GM18517 (cell line): Measurements from ENCODE around the gene MAGI2.

Experiments
- ATAC-seq: cut with Tn5 transposase; IDR thresholded peaks from one replicate; pipeline ENCODE4 v1.9.1; 2021; ENCODE audit warnings: mild to moderate bottlenecking, moderate library complexity; ENCODE audit not compliant: unreplicated experiment

The MAGI2 gene

DNA sequence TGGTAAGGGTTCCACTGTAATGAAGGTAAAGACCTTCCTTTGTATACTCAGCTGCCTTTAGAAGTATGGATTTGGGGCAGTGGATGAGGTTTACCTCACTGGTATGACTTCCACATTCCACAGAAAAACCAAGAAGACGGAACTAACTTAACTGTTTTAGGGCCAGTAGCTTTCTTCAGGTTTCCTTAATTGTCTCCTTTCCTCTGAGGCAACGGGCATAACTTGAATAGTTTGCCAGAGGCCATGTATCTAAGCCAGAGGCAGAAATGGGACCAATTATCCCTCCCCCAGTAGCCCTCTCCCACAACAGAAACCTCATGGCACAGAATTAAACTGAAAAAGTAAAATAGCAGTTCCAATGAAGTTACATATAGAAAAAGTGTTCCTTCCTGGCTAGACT is 1373.2 kb downstream of the MAGI2 start:
- ATAC-seq, result no peak

DNA sequence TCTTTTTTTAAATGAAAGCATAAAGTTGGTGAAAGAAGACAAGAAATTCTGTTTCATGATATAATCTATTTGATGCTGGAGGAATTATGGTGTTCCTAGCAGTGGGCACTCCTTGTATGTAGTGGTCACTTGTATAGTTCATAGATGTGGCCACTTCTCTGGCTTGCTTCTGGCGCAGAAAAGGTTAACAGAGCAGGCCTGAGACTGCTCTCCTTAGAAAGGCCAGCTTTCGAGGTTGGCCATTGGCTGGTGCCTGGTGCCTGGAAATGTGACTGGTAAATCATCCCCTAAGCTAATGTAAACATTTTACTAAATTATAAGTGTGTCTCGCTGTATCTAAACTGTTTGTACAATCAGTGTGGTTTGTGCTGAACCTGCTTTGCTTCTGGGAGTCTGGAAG is 1378.8 kb downstream of the MAGI2 start:
- ATAC-seq, result no peak

DNA sequence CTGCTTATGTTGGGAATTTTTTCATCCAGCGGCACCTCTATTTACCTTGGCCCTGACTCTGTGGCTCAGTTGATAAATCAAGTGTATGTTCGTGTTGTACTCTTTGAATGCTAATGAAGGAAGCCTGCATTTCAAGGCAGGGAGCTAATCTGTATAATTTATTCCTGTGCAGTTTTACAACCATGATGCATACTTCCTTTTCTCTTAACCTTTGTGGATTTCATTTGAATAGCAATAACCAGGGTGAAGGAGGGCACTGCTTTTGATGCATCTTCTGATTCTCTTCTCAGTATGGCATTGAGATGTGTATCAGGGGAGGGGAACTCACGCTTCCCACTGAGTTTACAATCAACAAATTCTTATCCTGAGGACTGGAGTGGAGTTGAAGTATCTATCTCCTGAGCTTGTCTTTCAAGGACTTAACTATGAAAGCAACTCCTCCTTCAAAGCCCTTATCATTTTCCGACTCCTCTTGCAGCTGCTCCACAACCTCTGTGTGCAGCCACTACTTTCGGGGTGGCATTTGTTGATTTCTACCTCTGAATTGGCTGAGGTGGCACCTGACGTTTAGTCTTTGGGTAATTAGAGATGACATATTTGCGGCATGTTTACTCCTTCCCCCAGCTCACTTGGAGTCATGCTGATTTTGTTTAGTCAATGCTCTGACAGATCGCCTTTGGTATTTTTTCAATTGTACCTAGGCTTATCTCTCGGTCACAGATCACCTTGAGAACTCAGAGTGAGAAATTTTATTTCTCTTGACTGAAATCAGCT is 1379.7 kb downstream of the MAGI2 start:
- no peak for ATAC-seq

DNA sequence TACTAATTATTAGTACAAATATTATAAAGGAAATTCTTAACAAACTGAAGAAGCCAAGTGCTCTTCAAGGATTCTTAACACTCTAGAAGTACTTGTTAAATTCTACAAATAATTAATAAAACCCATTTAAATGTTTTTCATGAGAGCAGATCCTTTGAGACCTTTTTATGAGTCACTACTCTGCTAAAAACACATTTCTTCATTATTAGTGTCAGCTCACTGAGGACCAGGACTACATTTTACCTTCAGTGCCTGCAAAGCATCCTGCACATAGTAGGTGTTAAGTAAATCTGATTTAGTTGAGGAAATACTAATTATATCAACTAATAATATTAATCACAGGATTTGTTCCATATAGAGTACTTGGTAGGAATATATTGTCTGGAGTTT is 1381.3 kb downstream of the MAGI2 start:
- ATAC-seq, result no peak

DNA sequence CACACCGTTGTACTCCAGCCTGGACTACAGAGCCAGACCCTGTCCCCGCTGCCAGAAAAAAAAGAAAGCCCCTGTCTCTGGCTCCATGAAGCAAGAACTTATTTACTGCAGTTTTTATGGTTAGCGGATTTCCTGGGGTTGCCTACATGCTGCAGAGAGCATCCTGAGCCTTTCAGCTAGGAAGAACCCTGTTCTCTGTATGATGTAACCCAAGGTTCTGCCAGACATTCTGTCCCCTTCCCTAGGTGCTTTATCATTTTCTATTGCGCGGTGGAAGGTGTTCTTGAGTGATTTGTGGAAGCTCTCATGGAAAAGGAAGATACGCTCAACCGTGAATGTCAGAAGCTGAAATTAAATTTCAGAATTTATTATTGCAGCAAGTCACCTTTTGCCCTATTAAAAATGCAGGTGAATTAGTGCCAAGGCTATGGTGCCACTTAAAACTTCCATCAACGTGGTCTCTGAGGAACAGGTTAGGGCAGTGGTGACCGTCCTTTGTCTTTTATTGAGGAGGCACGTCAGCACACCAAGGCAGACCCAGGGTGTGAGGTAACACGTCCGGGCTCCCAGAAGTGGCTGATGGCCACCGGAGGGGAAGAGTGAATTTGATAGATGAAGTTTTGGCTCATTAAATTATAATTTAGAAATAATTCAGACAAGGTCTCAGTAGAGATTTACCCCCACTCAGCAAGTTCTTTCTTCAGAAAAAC is 1381.8 kb downstream of the MAGI2 start:
- ATAC-seq, result no peak

DNA sequence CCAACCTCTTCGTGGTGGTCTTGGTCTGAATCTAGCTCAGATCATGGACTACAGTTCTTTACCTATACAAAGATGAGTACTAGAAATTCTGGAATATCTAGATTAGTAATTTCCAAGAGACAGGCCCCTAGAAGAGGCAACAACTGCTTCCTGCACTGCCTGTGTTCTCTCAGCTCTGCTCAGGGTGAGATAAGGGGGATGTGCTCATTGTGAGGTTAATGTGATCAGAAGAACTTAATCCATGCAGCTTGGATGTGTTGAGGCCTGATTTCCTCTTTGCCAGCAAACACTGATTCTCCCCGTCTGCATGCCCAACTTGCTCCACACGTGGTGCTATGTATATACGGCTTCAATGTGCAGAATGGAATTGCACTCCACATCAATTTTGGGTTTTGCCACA is 1386.9 kb downstream of the MAGI2 start:
- no peak for ATAC-seq

DNA sequence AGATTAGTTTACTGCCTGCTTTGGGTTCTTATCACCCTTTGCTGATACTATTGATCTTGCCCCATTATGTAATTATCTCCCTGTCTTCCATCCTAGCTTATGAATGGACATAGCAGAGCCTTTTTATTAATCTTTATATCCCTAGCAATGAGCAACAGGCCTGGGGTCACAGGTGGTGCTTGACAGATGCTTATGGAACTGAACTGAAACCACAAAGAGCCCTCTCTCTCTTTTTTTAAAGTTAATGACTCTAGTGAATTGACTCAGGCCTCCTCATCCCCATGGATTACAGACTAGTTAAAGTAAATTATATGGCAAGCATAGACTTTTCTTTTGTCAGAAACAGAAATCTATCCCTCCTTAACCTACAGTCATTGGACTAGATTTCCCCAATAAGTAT is 1389.7 kb downstream of the MAGI2 start:
- no peak for ATAC-seq

DNA sequence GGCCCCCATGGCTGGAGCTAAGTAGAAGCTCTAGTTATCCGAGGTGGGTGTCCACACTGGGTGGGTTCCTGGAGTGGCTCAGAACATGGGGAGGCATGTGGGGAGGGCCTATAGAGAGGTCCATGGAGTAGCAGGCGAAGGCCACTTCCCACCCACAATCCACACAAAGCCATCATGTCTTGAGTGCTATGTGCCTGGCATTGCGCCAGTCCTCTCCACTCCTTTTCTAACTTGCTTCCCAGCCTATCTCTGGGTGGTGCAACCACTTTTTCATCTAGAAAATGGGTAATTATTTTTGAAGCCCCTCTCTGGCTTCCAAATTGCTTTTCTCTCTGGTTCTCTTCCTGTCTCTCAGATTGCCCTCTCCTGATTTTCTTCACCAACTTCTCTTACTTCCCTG is 1391.3 kb downstream of the MAGI2 start:
- ATAC-seq, result no peak

DNA sequence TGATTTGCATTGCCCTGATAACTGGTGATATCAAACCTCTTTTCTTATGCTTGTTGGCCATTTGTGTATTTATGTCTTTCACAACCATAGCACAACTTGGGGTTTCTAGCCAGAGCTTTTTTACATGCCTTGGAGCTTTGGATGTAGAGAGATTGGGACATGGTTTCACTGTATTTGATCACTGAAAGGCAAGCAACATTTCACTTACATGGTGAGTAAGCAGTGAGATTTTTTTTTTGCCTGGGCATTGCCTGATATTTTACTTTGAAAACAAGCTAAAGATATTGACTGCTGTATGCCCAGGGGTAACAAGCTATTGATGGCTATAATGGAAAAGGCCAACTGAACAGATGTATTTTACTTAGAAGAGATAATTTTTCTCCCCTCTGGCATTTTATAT is 1395.9 kb downstream of the MAGI2 start:
- ATAC-seq, result no peak

DNA sequence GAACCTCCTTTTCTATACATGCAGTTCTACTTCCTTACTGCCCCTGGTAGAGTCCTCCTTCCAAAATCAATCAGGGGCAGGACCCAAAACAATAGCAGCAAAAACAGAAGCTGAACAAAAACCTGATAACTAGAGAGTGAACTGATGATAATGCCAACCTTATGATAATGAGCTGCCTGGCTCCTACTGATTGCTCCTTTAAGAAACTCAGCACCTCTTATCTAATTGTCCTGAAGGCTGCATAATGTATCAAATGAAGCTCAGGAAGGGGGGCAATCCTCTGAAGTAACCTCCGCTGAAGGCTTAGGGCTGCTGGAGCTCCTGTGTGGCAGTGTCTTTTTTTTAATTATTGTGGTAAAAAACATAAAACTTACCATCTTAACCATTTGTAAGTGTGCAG is 1397.9 kb downstream of the MAGI2 start:
- ATAC-seq, result no peak

DNA sequence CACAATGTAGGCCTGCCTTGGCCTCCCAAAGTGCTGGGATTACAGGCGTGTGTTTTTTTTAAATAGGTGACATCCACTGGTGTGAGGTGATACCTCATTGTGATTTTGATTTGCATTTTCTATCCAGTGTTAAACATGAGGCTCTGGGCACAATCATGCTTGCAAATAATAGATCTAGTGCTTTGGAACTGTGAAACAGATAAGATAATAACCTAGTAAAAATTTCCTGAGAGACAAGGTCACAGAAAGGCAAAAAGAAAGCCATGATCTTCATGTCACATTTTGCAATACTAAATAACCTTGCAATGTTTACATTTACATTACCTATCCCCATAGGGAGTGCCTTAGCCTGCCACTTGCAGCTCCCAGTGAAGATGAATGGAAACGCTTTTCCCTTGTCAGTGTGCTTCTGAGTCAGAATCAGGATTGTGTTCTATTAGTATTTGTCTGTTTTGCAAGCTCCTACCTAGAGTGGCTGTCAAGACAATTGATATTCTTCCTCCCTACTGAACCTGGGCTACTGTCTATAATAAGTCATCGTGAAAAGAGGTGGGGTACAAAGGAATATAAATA is 1398.4 kb downstream of the MAGI2 start:
- ATAC-seq, result no peak

DNA sequence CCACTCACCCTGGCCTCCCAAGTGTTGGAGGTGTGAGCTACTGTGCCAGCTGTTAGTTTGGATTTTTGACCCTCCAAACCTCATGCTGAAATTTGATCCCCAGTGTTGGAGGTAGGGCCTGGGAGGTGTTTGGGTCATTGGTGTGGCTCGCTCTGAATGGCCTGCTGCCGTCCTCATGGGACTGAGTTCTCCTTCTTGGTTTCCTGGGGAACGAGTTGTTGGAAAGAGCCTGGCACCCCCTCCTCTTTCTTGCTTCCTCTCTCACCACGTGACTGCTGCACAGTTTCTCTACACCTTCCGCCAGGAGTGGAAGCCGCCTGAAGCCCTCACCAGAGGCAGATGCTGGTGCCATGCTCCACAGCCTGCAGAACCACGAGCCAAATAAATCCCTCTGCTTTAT is 1401.4 kb downstream of the MAGI2 start:
- no peak for ATAC-seq

DNA sequence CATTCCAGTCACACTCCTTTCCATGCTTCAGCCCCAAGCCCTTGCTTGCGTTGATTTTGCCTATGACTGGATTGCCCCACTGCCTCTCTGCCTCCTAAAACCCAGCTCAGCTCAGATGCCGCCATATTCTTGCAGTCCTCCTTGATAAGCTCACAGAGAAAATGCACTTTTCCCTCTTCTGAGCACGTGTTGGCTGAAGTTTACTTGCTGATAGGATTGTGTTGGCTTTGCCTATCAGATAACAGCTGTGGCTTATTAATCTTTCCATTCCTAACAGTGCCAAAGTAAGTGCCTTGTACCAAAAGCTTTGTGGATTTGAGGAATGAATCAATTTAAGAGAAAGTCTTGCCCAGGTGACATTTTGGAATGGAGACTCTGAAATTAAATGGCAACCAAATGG is 1405.7 kb downstream of the MAGI2 start:
- no peak for ATAC-seq

DNA sequence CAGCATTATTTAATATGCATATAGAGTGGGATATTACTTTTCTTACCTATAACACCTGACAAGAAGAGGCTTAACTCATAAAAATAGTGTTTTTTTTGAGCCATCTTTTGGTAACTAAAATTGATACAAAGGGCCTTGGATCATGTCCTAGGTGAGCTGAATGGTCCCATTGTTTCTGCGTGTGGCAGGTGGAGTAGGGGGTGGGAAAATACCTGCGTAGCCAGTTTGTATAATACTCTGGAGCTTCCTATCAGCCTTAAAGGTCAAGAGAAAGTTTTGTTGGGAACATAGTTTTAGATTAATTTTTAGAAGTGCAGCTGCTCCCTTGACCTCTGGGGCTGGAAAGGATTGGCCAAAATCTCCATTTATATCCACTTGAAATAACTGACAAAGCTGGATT is 1410.3 kb downstream of the MAGI2 start:
- no peak for ATAC-seq

DNA sequence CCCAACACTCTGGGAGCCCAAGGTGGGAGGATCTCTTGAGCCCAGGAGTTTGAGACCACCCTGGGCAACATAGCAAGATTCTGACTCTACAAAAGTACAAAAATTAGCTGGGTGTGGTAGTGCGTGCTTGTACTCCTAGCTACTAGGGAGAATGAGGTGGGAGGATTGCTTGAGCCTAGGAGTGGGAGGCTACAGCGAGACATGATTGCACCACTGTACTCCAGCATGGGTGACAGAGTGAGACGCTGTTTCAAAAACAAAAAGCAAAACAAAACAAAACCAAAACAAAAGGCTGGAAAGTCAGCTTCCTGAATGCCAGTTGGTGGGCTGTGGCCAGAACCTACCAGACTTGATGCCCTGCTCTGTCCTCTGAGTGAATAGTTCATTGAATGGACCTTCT is 1412.0 kb downstream of the MAGI2 start:
- no peak for ATAC-seq

DNA sequence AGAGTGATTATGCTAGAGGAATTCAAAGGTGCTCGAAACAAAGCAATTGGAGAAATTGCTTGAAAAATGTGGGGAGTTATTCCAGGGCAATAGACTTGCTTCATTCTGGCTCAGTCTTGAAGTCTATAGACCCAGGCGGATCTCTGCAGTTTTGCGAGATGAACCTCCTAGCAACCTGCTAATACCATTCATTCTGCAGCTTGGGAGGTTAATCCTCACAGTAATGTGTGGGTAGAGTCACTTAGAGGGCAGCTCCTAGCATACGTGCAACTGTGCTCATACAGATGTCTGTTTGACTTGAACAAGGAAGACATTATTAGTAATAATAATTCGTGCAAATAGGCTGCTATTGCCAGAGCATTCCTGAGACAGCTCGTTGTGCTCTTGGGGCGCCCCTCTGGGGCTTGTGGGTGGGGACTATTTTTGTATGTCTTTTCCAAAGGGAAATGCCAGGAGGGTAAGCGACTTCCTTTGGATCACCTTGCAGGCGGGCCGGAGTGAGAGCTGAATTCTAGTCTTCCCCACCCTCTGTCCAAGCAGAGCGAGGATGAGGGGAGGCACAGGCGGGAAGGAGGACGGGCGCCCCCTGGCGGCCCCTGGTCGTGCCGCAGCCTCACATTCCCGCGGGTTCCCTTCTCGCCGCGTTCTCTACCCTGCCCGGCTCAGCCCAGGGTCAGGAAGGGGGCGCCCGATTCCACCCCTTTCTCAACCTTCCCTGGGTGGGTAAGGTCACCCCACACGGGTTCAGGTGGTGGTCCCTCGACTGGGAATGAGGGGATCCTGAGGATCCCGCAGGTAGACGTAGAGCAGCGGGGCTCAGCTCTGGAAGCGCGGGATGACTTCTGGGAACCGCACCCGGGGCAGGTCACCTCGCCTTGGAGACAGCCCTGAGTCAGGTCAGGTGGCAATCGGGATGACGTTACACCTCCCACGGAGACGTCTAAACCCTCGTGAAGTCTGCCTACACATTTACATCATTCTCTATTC is 1413.4 kb downstream of the MAGI2 start:
- peak; percentile 77 for ATAC-seq

DNA sequence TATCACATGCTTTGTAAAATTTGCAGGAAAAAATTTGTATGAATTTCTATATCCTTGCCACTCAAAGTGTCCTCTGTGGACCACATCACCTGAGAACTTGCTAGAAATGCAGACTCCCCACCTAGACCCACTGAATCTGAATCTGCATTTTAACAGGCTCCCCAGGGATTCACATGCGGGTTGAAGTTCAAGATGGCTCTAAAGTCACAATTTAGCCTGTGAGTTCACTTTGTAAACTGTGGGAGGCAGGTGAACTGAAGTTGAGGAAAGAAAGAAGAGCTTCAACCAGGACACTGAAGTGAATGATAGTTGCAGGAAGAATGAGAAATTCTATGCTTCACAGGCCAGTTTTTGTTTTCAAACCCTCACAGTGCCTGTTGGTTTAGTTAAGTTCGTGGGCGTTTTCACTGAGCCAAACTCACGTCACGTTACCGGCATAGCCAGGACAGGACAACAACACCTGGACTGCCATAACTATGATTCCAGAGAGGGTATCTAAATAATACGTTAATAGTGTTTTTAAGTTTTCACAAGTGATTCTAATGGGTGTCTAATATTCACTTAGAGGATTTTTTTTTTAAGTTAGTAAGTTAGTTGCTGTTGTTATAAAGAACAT is 1414.9 kb downstream of the MAGI2 start:
- ATAC-seq, result no peak

DNA sequence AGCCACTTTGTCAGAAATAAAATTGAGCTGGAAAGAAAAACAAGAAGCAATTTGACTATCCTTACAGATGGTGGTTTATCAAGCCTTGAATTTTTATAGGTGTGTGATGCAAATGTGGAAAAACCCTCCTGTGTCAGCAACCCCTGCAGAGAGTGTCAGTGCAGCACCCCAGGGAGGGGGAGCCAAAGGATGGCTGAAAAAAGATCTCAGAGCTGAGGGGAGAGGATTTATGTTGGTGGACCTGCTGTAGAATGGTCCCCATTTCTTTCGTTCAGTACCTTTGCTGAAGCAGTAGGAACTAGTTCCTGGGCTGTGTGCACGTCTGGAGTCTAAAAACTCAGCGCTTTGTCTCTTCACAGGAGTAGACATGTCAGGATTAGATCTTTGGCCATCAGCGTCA is 1415.9 kb downstream of the MAGI2 start:
- no peak for ATAC-seq

DNA sequence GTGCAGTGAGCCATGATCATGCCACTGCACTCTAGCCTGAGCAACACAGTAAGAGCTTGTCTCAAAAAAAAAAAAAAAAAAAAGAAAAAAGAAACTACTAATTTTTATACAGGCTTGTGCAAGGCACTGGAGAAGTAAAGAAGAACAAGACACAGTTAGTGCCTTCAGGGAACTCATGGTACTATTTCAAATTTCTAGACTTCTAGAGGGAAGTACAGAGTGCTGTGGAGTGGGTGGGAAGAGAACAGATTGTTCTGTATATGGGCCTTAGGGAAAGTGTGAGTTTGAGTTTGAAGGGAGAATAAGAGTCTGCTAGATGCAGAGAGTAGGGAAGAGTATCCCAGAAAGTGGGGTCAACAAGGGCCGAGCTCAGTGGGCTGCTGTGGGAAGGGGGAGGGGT is 1420.1 kb downstream of the MAGI2 start:
- no peak for ATAC-seq

DNA sequence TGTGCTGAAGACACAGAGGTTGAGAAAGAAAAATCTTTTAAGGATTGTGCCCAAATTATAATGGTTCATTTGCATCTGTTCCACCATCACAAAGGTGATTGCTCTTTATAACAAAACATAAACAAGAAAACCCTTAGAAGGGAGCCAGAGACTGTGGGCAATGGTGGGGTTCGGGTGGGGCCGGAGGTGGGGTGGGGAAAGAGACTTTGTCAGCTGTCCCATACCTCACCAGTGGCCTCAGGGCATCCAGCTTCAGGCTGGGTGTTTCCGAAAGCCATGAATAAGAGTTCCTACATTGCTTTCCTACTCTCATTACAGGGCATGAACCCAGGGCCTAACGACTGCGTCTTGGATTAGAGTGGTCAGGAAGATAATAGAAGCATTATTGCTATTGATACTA is 1427.0 kb downstream of the MAGI2 start:
- no peak for ATAC-seq

DNA sequence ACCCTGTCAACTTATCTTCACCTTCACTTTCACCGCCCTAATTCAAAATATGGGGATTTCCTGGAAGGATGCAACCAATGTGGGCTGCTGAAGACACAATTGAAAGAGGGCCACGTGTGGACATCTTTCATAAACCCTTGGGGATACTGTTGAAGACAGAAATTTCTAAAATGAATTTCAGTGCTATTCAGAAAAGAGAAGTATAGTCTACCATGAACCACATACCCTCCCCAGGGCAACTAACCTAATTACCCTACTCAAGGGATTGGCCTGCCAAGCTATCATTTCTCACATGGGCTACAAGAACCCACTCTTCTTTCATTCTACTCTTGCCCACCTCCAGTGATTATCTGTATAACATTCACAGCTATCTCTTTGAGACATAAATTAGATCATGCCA is 1428.9 kb downstream of the MAGI2 start:
- ATAC-seq, result no peak
